Limb (tissue), 2 donors: Measurements from ENCODE around the gene RAB7A.

Source experiments
- DNase-seq, 2 donors: peaks; one replicate each; pipeline ENCODE4 v3.0.0-alpha.2; 2016; ENCODE audit errors: extremely low spot score in 2 of 2

Gene RAB7A

GRCh38 chr3:128787256-128788253, 61.6 kb downstream of the RAB7A start:
- no peak for DNase-seq

- DNase-seq, result no peak
Observed at GRCh38 chr3:128788268-128788869, 62.4 kb downstream of the RAB7A start.

- no peak for DNase-seq
Observed at GRCh38 chr3:128794067-128794768, 68.2 kb downstream of the RAB7A start.

- DNase-seq, result peak; percentile 49 to 58
Observed at GRCh38 chr3:128794770-128795649, 69.0 kb downstream of the RAB7A start.

GRCh38 chr3:128799653-128800052, 73.7 kb downstream of the RAB7A start:
- no peak for DNase-seq

- DNase-seq, result no peak
Observed at GRCh38 chr3:128800241-128801187, 74.5 kb downstream of the RAB7A start.

- no peak for DNase-seq
Observed at GRCh38 chr3:128801779-128802380, 75.9 kb downstream of the RAB7A start.

GRCh38 chr3:128803307-128803706, 77.3 kb downstream of the RAB7A start:
- DNase-seq, result no peak

- peak in 1 of 2 donors; percentile 45 for DNase-seq
Observed at GRCh38 chr3:128804017-128804810, 78.2 kb downstream of the RAB7A start.

- no peak for DNase-seq
Observed at GRCh38 chr3:128804811-128805155, 78.8 kb downstream of the RAB7A start.

- no peak for DNase-seq
Observed at GRCh38 chr3:128805772-128806171, 79.8 kb downstream of the RAB7A start.

GRCh38 chr3:128806588-128806987, 80.6 kb downstream of the RAB7A start:
- no peak for DNase-seq

GRCh38 chr3:128807186-128807830, 81.3 kb downstream of the RAB7A start:
- DNase-seq, result no peak

- no peak for DNase-seq
Observed at GRCh38 chr3:128808672-128809071, 82.7 kb downstream of the RAB7A start.

- no peak for DNase-seq
Observed at GRCh38 chr3:128813097-128813496, 87.1 kb downstream of the RAB7A start.

- DNase-seq, result no peak
Observed at GRCh38 chr3:128814060-128814459, 88.1 kb downstream of the RAB7A start.

GRCh38 chr3:128814519-128815317, 88.7 kb downstream of the RAB7A start:
- DNase-seq, result no peak
